Neuronal stem cell (in vitro differentiated cells): Measurements from ENCODE around the gene PRL.

Experiments used
- DNase-seq: peaks from one replicate; pipeline ENCODE4 v3.0.0-alpha.2; 2013; ENCODE audit warnings: low spot score
- H2AFZ ChIP-seq: one replicate; pipeline ENCODE4 v1.6.1; 2013; ENCODE audit warnings: mild to moderate bottlenecking, low read length, inconsistent platforms
- H2AK5ac ChIP-seq: 2 replicates; pipeline ENCODE4 v1.6.1; 2013; ENCODE audit warnings: low read depth, mild to moderate bottlenecking, inconsistent platforms, low read length, moderate library complexity, mixed read lengths
- H2BK120ac ChIP-seq: 2 replicates; pipeline ENCODE4 v1.6.1; 2013; ENCODE audit warnings: low read depth, mild to moderate bottlenecking, inconsistent platforms, low read length, moderate library complexity, mixed read lengths
- H2BK12ac ChIP-seq: one replicate; pipeline ENCODE4 v1.6.1; 2013; ENCODE audit warnings: low read length, inconsistent platforms
- H2BK15ac ChIP-seq: 2 replicates; pipeline ENCODE4 v1.6.1; 2013; ENCODE audit warnings: mild to moderate bottlenecking, low read length, inconsistent platforms, mixed read lengths
- H2BK5ac ChIP-seq: one replicate; pipeline ENCODE4 v1.6.1; 2013; ENCODE audit warnings: inconsistent platforms, mild to moderate bottlenecking, low read length, moderate library complexity
- H3K14ac ChIP-seq: one replicate; pipeline ENCODE4 v1.6.1; 2013; ENCODE audit warnings: low read length, inconsistent platforms
- H3K18ac ChIP-seq: 2 replicates; pipeline ENCODE4 v1.6.1; 2013; ENCODE audit warnings: low read length, inconsistent platforms
- H3K23ac ChIP-seq: 2 replicates; pipeline ENCODE4 v1.6.1; 2013; ENCODE audit warnings: low read depth, mild to moderate bottlenecking, mixed read lengths, low read length, inconsistent platforms; ENCODE audit not compliant: poor library complexity
- H3K27ac ChIP-seq: replicated peaks from 3 replicates; pipeline ENCODE4 v1.5.1; 2013; ENCODE audit warnings: low read length, inconsistent platforms
- H3K27me3 ChIP-seq, 3 experiments: 2 replicates each; pipeline ENCODE4 v1.6.1; 2013; ENCODE audit warnings: low read length in 3 of 3, mild to moderate bottlenecking in 2 of 3, inconsistent platforms in 1 of 3, low read depth in 1 of 3, mixed read lengths in 1 of 3, moderate library complexity in 1 of 3; ENCODE audit not compliant: control insufficient read depth in 3 of 3, insufficient read depth in 3 of 3
- H3K36me3 ChIP-seq, 2 donors: replicated peaks in 1 of 2; 2 replicates each; pipeline ENCODE4 v1.6.1; 2013; ENCODE audit warnings: low read length in 2 of 2; ENCODE audit not compliant: control insufficient read depth in 2 of 2, insufficient read depth in 2 of 2
- H3K4ac ChIP-seq: 2 replicates; pipeline ENCODE4 v1.6.1; 2013; ENCODE audit warnings: inconsistent platforms, mild to moderate bottlenecking, low read length, moderate library complexity
- H3K4me1 ChIP-seq, 2 donors: 1 replicate in 1 of 2; 2 replicates in 1 of 2; pipeline ENCODE4 v1.6.1; 2013; ENCODE audit warnings: low read length in 2 of 2, low read depth in 1 of 2; ENCODE audit not compliant: control insufficient read depth in 2 of 2, insufficient read depth in 1 of 2
- H3K4me2 ChIP-seq: one replicate; pipeline ENCODE4 v1.6.1; 2013; ENCODE audit warnings: mild to moderate bottlenecking, low read length, inconsistent platforms; ENCODE audit not compliant: insufficient read depth, poor library complexity, severe bottlenecking
- H3K4me3 ChIP-seq, 2 donors: 2 replicates each; pipeline ENCODE4 v1.5.1; 2013; ENCODE audit warnings: low read length in 2 of 2, mild to moderate bottlenecking in 2 of 2, inconsistent platforms in 1 of 2, moderate library complexity in 1 of 2
- H3K79me1 ChIP-seq: one replicate; pipeline ENCODE4 v1.6.1; 2013; ENCODE audit warnings: low read depth, mild to moderate bottlenecking, inconsistent platforms, low read length, moderate library complexity
- H3K9ac ChIP-seq: one replicate; pipeline ENCODE4 v1.6.1; 2013; ENCODE audit warnings: mild to moderate bottlenecking, low read depth, low read length, inconsistent platforms; ENCODE audit not compliant: poor library complexity
- H3K9me3 ChIP-seq, 2 donors: replicated peaks in 1 of 2; 2 replicates each; pipeline versions ENCODE3 to v1.6.1; 2013; ENCODE audit warnings: low read length in 2 of 2, mild to moderate bottlenecking in 2 of 2, inconsistent platforms in 1 of 2, low read depth in 1 of 2, mixed read lengths in 1 of 2, moderate library complexity in 1 of 2; ENCODE audit not compliant: control insufficient read depth in 2 of 2, insufficient read depth in 1 of 2
- H4K8ac ChIP-seq: one replicate; pipeline ENCODE4 v1.6.1; 2013; ENCODE audit warnings: low read depth, mild to moderate bottlenecking, inconsistent platforms, low read length, moderate library complexity
- H4K91ac ChIP-seq: one replicate; pipeline ENCODE4 v1.6.1; 2013; ENCODE audit warnings: low read length, low read depth, mild to moderate bottlenecking, inconsistent platforms; ENCODE audit not compliant: poor library complexity
- WGBS, 2 donors: extraction: QIAGEN DNeasy Blood & Tissue Kit; methylation state at CpG; one replicate each; pipeline ENCODE4 v1.1.7; 2013; ENCODE audit warnings: missing lambda C conversion rate in 2 of 2, mixed read lengths in 1 of 2; ENCODE audit not compliant: insufficient read length in 2 of 2, insufficient replicate concordance in 1 of 2; ENCODE audit errors: extremely low coverage in 2 of 2; 5-methylcytosine and 5-hydroxymethylcytosine counted together

PRL gene

DNA sequence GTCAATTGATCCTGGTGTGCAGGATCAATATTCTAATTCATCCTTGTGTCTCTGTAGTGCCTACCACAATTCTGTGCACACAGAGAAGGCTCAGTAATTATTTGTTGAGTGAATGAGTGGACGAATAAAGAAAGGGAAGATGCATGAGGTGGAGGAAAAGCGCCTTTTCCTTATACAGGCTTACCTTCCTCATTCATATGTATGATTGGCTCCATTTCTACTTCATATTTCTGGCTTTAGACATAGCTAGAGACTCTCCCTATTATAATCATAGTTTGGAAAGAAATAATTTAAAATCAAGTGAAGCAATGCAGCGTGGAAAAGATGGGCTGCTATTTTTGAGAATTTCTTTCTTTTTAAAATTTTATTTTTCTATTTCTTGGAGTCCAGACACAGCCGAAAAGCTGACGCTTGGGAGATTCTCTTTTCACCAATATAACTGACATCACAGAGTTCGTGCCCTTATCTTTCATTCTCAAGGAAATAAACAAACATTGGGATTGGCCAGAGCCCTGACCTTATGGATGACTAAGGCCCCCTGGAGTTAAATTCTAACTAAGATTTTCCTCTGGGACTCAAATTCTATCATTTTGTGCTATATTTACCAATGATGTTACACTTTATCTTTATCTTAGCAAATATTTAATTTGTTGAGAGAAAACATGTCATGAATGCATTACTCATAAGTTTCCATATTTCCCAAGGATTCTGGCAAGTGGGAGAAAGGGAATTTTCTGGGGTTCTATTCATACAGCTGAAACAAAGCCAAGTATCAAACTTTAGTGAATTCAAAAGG is 48.1 kb downstream of the PRL start:
- Histone ChIP-seq H3K4me3 (no peak overlapping the region), H3K4me1 (peaks cover 12 to 40% of the 10 kb centered on the region in 2 donors), H2AK5ac (no peak overlapping the region), H3K14ac (no peak overlapping the region), H2AFZ (no peak overlapping the region), H2BK120ac (no peak overlapping the region), H3K9ac (no peak overlapping the region), H3K4ac (no peak overlapping the region), H3K79me1 (no peaks in the 10 kb centered on the region), H2BK15ac (no peak overlapping the region), H4K8ac (no peak overlapping the region), H4K91ac (no peak overlapping the region), H3K23ac (no peak overlapping the region), H2BK5ac (no peak overlapping the region), H2BK12ac (no peak overlapping the region), H3K4me2 (no peak overlapping the region), H3K36me3 (no peaks in the 10 kb centered on the region), H3K27ac (no peak overlapping the region), H3K9me3 (peaks cover 2% of the 10 kb centered on the region in 2 donors), H3K18ac (no peak overlapping the region), H3K27me3 (no peaks in the 10 kb centered on the region)
- WGBS, 2 donors: no CpG with 5 or more reads among the region's 6 CpGs
- DNase-seq: no peak

DNA sequence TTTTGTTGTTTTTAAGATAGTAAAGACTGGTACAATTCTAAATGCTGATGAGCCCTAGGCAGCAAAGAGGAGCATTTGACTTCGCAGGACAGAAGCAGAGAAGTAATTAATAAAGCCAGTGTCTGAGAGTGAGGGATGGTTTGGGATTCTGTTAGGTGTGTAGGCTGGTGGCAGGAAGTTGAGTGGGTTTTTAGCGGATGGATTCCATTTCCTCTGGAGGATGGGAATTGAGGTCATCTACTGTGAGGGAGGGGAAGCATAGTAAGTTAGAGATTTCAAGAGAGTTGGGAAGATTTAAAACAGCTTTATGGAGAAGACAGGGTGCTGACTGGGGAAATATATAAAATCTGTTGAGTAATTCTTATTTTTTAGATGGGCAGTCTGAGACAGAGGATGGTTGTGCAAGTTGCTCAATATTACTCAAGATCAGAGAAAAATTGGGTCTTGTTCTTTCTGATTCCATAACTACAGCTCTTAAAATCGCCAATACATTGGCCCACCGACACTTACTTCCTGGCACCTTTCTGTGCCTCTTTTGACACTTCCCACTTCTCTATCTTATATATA is 48.8 kb downstream of the PRL start:
- Histone ChIP-seq H4K8ac (no peak overlapping the region), H3K18ac (no peak overlapping the region), H3K9ac (no peak overlapping the region), H3K79me1 (no peaks in the 10 kb centered on the region), H3K4me3 (no peak overlapping the region), H3K9me3 (peaks cover 0 to 2% of the 10 kb centered on the region in 2 donors), H3K23ac (no peak overlapping the region), H3K27me3 (no peaks in the 10 kb centered on the region), H4K91ac (no peak overlapping the region), H3K27ac (no peak overlapping the region), H2AFZ (no peak overlapping the region), H2BK120ac (no peak overlapping the region), H3K4ac (no peak overlapping the region), H3K4me1 (peaks cover 12 to 40% of the 10 kb centered on the region in 2 donors), H2BK12ac (no peak overlapping the region), H2AK5ac (no peak overlapping the region), H3K14ac (no peak overlapping the region), H2BK5ac (no peak overlapping the region), H3K36me3 (no peaks in the 10 kb centered on the region), H2BK15ac (no peak overlapping the region), H3K4me2 (no peak overlapping the region)
- no CpG with 5 or more reads among the region's 4 CpGs for WGBS, 2 donors
- DNase-seq: no peak

DNA sequence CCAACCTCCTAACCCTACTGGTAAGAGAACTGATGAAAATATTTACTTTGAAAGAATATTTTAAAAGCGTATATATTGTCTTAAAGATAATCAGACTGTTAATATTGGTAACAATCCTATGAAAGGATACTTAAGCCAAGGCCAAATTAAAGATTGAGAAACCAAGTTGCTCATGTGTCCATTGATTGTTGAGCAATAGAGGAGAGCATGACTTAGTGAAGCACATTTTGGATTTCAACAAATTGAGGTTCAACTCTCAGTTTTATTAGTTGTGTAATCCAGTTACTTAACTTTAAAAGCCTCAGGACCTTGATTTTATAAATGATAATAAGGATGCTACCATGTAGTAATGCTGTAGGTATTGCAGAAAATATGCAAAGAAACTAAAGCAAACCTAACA is 56.8 kb downstream of the PRL start:
- no peak overlapping the region for H2AFZ ChIP-seq
- no peak overlapping the region for H3K23ac ChIP-seq
- H3K18ac ChIP-seq: no peak overlapping the region
- no peak overlapping the region for H2BK5ac ChIP-seq
- no peak overlapping the region for H3K4me3 ChIP-seq
- no peak for DNase-seq
- H4K8ac ChIP-seq: no peak overlapping the region
- no peaks in the 10 kb centered on the region for H3K36me3 ChIP-seq
- H3K4me1 ChIP-seq: no peaks in the 10 kb centered on the region
- no peak overlapping the region for H2BK12ac ChIP-seq
- WGBS, 2 donors: no CpG with 5 or more reads among the region's 1 CpG
- peaks cover 2 to 10% of the 10 kb centered on the region in 2 donors for H3K9me3 ChIP-seq
- no peak overlapping the region for H3K4ac ChIP-seq
- H4K91ac ChIP-seq: no peak overlapping the region
- no peak overlapping the region for H2AK5ac ChIP-seq
- no peaks in the 10 kb centered on the region for H3K27me3 ChIP-seq
- no peak overlapping the region for H3K9ac ChIP-seq
- H3K4me2 ChIP-seq: no peak overlapping the region
- H3K27ac ChIP-seq: no peak overlapping the region
- H3K14ac ChIP-seq: no peak overlapping the region
- H2BK120ac ChIP-seq: no peak overlapping the region
- H3K79me1 ChIP-seq: no peaks in the 10 kb centered on the region
- H2BK15ac ChIP-seq: no peak overlapping the region

DNA sequence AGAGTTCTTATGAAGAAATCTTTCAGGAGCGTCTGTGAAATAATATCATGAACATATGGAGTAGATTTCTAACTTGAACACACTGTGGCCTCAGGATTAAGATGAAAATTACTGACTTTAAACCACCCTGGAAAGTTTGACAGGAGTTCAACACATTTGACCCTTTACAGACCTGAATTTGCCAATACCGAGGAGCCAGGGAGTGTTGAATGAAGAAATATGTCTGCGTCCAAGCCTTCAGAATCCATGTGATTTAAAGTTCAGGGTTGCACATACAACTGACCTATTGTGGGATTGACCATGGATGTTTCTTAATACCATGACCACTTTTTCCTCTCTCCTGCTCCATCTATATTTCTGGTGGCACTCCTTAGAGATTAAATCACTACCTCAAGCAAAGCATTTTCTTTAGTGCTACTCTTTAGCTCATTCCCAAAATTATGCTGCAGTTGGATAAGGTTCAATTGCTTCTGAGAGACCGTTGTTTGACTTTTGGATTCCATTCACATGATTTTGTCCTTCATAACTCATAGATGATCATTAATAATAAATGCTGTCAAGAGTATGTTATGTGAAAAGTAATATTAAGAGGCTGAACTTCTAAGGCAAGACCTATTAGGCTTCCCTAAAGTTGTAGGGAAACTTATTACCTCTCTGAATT is 57.4 kb downstream of the PRL start:
- no peak overlapping the region for H2BK5ac ChIP-seq
- no peak overlapping the region for H3K18ac ChIP-seq
- H4K91ac ChIP-seq: no peak overlapping the region
- no peaks in the 10 kb centered on the region for H3K4me1 ChIP-seq
- H2AFZ ChIP-seq: no peak overlapping the region
- no peak overlapping the region for H3K23ac ChIP-seq
- no peak overlapping the region for H3K4ac ChIP-seq
- H4K8ac ChIP-seq: no peak overlapping the region
- H2AK5ac ChIP-seq: no peak overlapping the region
- H3K14ac ChIP-seq: no peak overlapping the region
- no peak overlapping the region for H3K4me3 ChIP-seq
- DNase-seq: no peak
- H3K27me3 ChIP-seq: no peaks in the 10 kb centered on the region
- no peak overlapping the region for H2BK15ac ChIP-seq
- no peak overlapping the region for H3K27ac ChIP-seq
- H3K4me2 ChIP-seq: no peak overlapping the region
- no peak overlapping the region for H2BK12ac ChIP-seq
- no peaks in the 10 kb centered on the region for H3K79me1 ChIP-seq
- H3K36me3 ChIP-seq: no peaks in the 10 kb centered on the region
- peaks cover 0 to 13% of the 10 kb centered on the region in 2 donors for H3K9me3 ChIP-seq
- no CpG with 5 or more reads among the region's 4 CpGs for WGBS, 2 donors
- no peak overlapping the region for H2BK120ac ChIP-seq
- no peak overlapping the region for H3K9ac ChIP-seq
